Liver (tissue), 3 donors: ENCODE data around the gene SYCP1.

Source experiments
- CTCF ChIP-seq: fragments of 150-350 bp; IDR thresholded peaks from 2 replicates; pipeline ENCODE4 v1.5.1; 2017; ENCODE audit warnings: improper control_type of control experiment, low read depth, low read length; ENCODE audit not compliant: missing input control
- FOXA1 ChIP-seq: IDR thresholded peaks from 2 replicates; pipeline ENCODE4 v1.6.1; 2016; ENCODE audit warnings: antibody characterized with exemption
- GABPA ChIP-seq, 2 donors: IDR thresholded peaks in 1 of 2; conservative IDR thresholded peaks in 1 of 2; 2 replicates each; pipeline ENCODE4 v1.6.1; 2016; ENCODE audit warnings: antibody characterized with exemption in 2 of 2, mild to moderate bottlenecking in 1 of 2, moderate library complexity in 1 of 2
- JUND ChIP-seq, 2 donors: IDR thresholded peaks; 2 replicates each; pipeline ENCODE4 v1.6.1; 2016; ENCODE audit warnings: antibody characterized with exemption in 2 of 2
- MAX ChIP-seq: IDR thresholded peaks from 2 replicates; pipeline ENCODE4 v1.6.1; 2016; ENCODE audit warnings: antibody characterized with exemption
- RAD21 ChIP-seq, 2 donors: IDR thresholded peaks; 2 replicates each; pipeline ENCODE4 v1.6.1; 2016; ENCODE audit warnings: antibody characterized with exemption in 2 of 2, mild to moderate bottlenecking in 2 of 2
- REST ChIP-seq: IDR thresholded peaks from 2 replicates; pipeline ENCODE4 v1.6.1; 2016; ENCODE audit warnings: antibody characterized with exemption, mild to moderate bottlenecking
- RXRA ChIP-seq, 2 donors: IDR thresholded peaks; 2 replicates each; pipeline ENCODE4 v1.6.1; 2017 to 2018; ENCODE audit warnings: antibody characterized with exemption in 2 of 2, mild to moderate bottlenecking in 1 of 2
- SP1 ChIP-seq: IDR thresholded peaks from 2 replicates; pipeline ENCODE4 v1.6.1; 2018; ENCODE audit warnings: antibody characterized with exemption, mild to moderate bottlenecking
- TAF1 ChIP-seq: conservative IDR thresholded peaks from 2 replicates; pipeline ENCODE4 v1.6.1; 2016; ENCODE audit warnings: antibody characterized with exemption, mild to moderate bottlenecking
- YY1 ChIP-seq: IDR thresholded peaks from 2 replicates; pipeline ENCODE4 v1.6.1; 2016; ENCODE audit warnings: antibody characterized with exemption, mild to moderate bottlenecking
- donor health status: healthy.
- donor health status: healthy.

- TF ChIP-seq REST = no peak
- no peak for TF ChIP-seq YY1
- TF ChIP-seq JUND (IDR thresholded peaks at IDR 0.05) = no peak
- TF ChIP-seq CTCF = no peak
- TF ChIP-seq FOXA1 = no peak
- no peak for TF ChIP-seq MAX
- TF ChIP-seq GABPA (IDR thresholded peaks at IDR 0.05 in 1 of 2, conservative IDR thresholded peaks at IDR 0.05 in 1 of 2) = no peak
- no peak for TF ChIP-seq TAF1
- no peak for TF ChIP-seq SP1
- TF ChIP-seq RXRA (IDR thresholded peaks at IDR 0.05) = no peak
- no peak for TF ChIP-seq RAD21 (IDR thresholded peaks at IDR 0.05)
Measured at GRCh38 chr1:115012006-115012405, 157.3 kb downstream of the SYCP1 start.
